B cell (primary cell): Measurements from ENCODE around the gene RNF220.

Source experiments
- EZH2 ChIP-seq: IDR thresholded peaks from 2 replicates; pipeline ENCODE4 v1.6.1; 2012; ENCODE audit warnings: borderline replicate concordance, low read depth, mild to moderate bottlenecking, moderate library complexity, low read length; ENCODE audit not compliant: insufficient read depth, poor library complexity, severe bottlenecking
- TF ChIP-seq, protein P1 (sequence below): fragments of 200-600 bp; IDR thresholded peaks from one replicate; pipeline ENCODE4 v1.8.0; 2022; ENCODE audit warnings: antibody characterized with exemption, mild to moderate bottlenecking

GRCh38 chr1:44663417-44663816 lies 258.4 kb downstream of the RNF220 start:
- TF ChIP-seq, protein P1, sequence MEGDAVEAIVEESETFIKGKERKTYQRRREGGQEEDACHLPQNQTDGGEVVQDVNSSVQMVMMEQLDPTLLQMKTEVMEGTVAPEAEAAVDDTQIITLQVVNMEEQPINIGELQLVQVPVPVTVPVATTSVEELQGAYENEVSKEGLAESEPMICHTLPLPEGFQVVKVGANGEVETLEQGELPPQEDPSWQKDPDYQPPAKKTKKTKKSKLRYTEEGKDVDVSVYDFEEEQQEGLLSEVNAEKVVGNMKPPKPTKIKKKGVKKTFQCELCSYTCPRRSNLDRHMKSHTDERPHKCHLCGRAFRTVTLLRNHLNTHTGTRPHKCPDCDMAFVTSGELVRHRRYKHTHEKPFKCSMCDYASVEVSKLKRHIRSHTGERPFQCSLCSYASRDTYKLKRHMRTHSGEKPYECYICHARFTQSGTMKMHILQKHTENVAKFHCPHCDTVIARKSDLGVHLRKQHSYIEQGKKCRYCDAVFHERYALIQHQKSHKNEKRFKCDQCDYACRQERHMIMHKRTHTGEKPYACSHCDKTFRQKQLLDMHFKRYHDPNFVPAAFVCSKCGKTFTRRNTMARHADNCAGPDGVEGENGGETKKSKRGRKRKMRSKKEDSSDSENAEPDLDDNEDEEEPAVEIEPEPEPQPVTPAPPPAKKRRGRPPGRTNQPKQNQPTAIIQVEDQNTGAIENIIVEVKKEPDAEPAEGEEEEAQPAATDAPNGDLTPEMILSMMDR, result no peak
- no peak for TF ChIP-seq EZH2
